ENCODE measurements around the gene TGIF1.

- no peak for TF ChIP-seq POLR2A (IDR thresholded peaks at IDR 0.05)
- no peak for TF ChIP-seq CTCF (IDR thresholded peaks at IDR 0.05)
These were observed 28.4 kb downstream of the TGIF1 start for GRCh38 chr18:3478262-3478978.
